Esophagus squamous epithelium (tissue), 4 donors: Measurements from ENCODE around the gene CFAP20DC.

Experiments
- CTCF ChIP-seq, 6 experiments: fragments of 450-650 bp in 4 of 6; fragments of 200-600 bp in 2 of 6; sonication (generic) in 2 of 6; IDR thresholded peaks; one replicate each; pipeline ENCODE4 v1.5.1; 2016 to 2019; ENCODE audit warnings: antibody characterized with exemption in 6 of 6, mild to moderate bottlenecking in 4 of 6, moderate library complexity in 4 of 6
- POLR2A ChIP-seq, 4 donors: fragments of 450-650 bp; IDR thresholded peaks; one replicate each; pipeline ENCODE4 v1.6.1; 2017; ENCODE audit warnings: antibody characterized with exemption in 4 of 4, mild to moderate bottlenecking in 4 of 4, moderate library complexity in 3 of 4

GRCh38 chr3:58953288-58953687, 96.5 kb downstream of the CFAP20DC start:
- TF ChIP-seq POLR2A (IDR thresholded peaks at IDR 0.05) (no peak), CTCF (IDR thresholded peaks at IDR 0.05) (no peak)
